ENCODE results near the gene RPS6KA2. TPM values are rescaled to one million over a fixed set of nuclear protein-coding genes. Genes with fewer than 3 reads are reported as not detected.

RPS6KA2 gene
- polyA plus RNA-seq, 1 donor = 22.5 TPM

DNA sequence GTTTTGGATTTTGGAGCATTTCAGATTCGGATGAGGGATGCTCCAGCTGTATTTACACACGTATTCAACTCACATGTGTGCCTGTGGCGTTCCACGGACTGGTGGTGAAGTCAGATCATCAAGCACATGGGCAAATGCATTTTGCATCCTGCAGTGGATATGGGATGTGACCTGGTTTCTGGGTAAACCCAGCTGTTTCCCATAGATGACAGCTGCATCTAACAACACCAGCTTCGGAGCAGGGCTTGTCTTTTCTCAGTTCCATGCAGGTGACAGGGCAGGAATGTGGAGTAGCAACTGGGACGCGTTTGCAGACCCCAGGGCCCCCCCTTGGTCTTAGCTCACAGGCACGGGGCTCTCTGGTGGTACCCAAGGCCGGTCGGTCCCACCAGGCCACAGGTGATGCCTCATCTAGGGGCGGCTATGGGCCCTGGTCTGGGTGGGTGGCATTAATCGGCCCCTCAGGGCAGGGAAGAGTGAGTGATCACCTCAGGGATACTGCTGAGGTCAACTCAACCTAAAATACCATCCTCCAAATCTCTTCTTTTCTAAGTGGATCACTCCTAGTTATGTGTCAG lies 123.8 kb downstream of the RPS6KA2 start:
- DNase-seq (ENCODE audit: low read depth) = no peak

DNA sequence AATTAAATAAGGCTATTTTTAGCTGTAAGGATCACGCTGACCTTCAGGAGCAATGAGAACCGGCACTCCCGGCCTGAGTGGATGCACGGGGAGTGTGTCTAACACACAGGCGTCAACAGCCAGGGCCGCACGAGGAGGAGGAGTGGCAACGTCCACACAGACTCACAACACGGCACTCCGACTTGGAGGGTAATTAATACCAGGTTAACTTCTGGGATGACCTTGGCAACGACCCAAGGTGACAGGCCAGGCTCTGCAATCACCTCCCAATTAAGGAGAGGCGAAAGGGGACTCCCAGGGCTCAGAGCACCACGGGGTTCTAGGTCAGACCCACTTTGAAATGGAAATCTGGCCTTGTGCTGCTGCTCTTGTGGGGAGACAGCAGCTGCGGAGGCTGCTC lies 124.6 kb downstream of the RPS6KA2 start:
- DNase-seq (ENCODE audit: low read depth) = no peak

DNA sequence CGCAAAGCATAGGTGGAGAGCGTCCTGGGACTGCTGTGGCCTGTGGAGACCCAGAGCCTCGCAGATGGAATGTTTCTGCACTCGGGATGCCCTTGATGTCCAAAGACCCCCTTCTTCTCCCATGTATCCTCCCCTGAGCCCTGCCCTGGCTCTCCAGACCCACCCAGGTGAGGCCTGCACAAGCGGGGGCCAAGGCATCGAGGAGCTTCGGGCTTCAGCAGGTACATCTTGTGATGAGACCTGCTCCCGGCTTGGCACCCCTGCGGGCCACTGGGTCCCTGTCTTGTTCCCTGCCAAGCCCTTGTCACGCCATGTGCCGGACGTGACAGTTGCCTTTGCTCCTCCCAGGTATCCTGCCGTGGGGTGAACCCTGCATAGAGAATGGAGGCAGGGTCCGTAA lies 125.8 kb downstream of the RPS6KA2 start:
- no peak for DNase-seq (ENCODE audit: low read depth)

DNA sequence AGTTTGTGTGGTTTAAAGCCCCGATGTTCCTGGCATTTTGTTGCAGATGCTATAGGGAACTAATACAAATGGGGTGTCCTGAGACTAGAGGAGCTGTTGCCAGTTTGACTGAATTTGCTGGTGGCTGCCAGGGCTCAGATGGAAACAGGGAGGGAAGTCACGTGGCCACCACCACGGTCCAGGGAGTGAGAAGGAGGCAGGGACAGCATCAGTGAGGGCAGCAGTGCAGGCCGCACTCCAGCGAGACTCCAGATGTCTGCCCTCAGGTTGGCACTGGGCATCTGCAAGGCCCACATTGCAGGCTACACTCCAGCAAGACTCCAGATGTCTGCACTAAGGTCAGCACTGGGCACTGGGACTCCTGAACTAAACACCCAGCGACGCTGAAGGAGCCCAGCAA lies 126.8 kb downstream of the RPS6KA2 start:
- DNase-seq (ENCODE audit: low read depth) = no peak

DNA sequence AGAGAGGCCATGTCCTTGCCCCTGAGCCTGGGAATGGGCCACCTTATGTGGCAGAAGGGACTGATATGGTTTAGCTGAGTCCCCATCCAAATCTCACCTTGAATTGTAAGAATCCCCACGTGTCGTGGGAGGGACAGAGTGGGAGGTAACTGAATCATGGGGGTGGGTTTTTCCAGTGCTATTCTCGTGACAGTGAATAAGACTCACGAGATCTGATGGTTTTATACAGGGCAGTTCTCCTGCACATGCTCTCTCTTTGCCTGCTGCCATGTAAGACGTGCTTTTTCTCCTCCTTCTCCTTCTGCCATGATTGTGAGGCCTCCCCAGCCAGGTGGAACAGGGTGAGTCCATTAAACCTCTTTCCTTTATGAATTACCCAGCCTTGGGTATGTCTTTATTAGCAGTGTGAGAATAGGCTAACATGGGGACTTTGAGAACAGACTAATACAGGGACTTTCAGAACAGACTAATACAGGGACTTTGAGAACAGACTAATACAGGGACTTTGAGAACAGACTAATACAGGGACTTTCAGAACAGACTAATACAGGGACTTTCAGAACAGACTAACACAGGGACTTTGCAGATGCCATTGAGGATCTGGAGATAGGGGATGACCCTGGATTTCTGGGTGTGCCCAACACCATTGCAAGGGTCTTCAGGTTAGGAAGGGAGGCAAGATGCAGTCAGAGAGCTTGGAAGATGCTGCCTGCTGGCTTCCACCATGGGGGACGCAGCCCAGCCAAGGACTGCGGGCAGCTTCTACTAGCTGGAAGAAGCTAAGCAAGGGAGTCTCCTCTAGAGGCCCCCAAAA lies 127.5 kb downstream of the RPS6KA2 start:
- DNase-seq (ENCODE audit: low read depth) = no peak

DNA sequence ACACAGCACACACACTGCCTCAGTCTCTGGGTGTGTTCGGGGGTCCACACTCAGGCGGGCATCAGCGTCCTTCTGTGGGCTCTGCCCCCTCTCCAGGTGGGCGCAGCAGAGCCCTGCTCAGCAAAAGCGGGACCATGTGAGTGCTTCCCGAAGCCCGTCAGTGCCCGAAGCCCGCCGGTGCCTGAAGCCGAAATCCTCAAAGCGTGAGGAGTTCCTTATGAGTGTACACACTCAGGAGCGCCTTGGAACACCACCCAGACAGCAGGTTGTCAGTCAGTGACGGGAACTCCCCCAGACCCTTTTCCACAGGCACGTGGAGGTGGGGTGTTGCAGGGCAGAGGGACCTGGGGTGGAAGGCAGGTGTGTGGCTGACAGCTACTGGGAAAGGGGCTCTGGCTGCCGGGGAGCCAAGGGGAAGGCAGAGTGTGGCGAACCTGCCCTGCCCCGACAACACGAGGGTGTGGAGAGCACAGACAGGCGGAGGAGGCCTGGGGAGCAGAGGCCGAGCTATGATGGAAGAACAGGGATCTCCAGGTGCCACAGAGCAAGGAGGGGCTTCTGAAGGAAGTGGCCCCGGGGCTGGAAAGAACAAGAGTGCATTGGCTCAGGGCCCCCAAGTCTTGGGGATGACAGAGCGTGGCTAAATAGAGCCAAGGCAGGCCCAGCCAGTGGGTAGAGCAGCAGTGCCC lies 128.2 kb downstream of the RPS6KA2 start:
- no peak for DNase-seq (ENCODE audit: low read depth)

DNA sequence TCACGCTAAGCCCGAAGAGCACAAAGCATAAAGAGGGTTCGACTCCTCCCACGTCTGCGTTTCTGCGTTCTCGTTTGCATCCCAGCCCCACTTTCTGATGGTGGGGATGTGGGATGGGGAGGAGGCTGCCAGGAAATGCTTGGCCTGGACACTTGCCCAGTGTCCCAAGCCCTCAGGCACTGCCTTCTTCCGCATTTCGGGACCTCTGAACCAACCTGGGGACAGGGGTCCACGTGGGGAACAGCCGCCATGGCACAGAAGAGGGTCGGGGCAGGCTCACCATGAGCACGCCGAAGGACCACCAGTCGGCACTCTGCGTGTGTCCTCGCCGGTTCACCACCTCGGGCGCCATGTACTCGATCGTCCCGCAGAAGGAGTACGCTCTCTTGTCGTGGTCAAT lies 128.8 kb downstream of the RPS6KA2 start:
- DNase-seq (ENCODE audit: low read depth) = no peak

DNA sequence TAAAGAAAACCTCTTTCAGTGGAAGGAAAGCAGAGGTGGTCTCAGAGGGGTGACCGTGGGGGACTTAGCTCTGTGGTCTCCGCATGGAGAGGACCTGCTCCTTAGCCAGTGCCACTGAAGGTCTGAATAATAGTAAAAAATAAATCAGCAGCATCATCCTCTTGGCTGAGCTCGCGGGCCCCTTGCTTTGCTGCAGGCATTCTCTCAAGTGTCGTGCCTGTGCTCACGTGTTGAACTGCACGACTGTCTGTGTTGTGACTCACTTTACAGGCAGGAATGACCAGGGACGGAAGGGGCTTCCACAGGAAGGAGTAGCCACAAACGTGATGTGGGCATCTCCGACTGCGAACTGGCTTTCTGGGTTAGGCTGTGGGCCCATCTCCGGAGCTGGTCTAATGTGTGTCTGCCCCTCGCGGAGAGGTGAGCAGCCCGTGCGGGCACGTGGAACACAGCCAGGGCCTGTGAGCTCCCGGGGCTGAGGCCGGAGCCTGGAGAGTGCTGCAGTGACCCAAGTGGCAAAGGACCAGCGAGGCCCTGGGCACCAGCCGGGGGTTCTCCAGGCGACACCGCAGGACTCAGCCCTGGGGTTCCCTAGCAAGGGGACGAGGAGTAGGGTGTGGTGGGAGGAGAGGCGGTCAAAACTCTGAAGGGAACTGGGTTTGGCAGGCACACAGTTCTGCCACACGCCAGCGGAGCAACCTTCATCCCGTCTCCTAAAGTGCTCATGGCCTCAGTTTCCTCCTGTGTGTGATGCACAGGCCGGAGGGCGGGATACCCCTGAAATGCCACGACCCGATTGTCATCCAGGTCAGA lies 129.8 kb downstream of the RPS6KA2 start:
- DNase-seq (ENCODE audit: low read depth) = no peak

DNA sequence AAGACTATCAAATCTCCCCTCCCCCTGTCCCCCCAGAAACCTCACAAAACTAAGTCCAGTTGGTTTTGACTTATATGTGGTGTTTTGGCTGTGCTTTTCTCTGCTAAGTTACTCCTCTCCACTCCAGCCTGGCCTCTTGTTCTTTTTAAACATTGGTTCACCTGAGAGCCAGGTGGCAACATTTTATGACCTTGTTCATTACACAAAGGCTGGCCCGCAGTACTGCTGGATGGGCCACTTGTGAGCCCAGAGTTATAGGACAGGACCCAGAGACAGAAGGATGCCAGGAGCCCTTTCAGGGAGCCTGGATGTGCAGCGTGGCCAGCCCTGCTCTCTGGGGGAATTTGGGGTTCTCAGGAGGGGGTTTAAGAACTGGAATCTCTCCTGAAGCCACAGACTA lies 130.6 kb downstream of the RPS6KA2 start:
- DNase-seq (ENCODE audit: low read depth) = no peak

DNA sequence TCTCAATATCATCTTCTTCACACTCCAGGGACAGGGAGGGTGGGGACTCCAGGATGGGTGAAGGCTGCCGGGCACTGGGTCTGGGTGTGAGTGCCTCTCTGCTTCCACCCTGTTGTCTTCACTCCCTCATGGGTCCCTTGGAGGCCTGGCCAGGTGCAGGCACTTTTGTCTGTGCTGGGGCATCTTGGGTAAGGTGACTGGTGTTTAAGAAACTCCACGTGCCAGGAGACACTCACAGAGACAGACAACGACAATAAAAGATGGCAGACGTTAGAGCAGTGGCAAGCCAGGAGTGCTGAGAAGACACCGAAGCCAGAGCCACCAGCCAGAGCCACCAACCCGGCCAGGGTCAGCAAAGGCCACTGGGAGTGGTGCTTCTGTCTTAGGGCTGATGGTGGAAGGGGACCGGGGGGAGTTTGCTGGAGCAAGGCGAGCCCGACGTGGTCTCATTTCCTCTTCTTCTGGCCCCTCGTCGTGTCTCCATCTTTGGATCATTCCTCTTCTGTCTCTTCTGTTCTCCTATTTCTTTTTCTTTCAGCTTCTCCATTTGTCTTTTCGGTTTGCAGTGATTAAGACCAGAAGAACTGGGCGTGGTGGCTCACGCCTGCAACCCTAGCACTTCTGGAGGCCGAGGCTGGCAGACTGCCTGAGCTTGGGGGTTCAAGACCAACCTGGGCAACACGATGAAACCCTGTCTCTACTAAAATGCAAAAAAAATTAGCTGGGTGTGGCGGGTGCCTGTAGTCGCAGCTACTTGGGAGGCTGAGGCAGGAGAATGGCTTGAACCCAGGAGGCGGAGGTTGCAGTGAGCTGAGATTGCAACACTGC lies 131.3 kb downstream of the RPS6KA2 start:
- no peak for DNase-seq (ENCODE audit: low read depth)

DNA sequence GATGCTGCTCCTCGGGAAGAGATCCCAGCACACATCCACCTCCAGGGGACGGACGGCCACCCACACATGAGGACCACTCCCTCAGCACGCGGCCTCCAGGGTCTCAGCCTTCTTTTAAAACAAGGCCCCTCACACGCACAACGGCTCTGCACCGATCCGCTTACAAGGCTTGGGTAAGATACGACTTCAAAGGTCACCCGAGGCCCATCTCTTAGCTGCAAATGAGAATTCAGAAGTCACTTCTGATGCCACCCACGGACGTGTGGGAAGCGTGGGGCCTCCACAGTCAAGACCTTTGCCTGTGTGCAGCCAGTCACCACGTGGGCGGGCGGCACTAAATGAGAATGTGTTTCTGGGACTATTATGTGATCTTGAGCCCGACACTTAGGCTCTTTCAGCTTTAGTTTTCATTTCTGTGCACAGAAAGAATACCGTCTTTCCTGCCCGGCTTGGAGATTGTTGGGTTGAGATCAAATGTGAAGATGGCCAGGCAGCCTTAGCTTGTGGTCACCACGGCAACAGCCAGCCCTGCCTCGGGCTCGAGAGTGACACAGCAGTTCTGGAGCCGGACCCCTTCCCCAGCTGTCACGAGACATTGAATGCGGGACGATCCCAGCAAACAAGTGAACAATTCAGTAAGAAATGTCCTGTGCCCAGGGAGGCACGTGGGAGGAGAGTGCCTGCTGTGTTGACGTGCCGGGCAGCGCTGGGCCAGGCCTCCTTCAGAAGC lies 132.1 kb downstream of the RPS6KA2 start:
- DNase-seq (ENCODE audit: low read depth) = no peak

DNA sequence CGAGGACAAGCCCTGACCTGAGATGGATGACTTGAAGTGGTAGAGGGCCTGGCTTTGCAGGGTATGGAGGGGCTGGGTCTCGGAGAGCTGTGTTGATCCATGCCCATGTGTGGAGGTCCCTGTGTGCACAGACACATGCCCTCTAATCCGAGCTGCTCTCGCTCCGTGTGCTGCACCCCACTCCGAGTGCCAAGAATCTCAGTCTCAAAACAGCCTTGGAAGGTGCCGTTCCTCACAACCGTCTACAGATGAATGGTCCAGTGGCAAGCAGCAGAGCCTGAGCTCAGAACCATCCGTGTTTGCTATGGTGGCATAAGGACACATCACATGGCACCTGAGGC lies 133.0 kb downstream of the RPS6KA2 start:
- DNase-seq (ENCODE audit: low read depth) = no peak

DNA sequence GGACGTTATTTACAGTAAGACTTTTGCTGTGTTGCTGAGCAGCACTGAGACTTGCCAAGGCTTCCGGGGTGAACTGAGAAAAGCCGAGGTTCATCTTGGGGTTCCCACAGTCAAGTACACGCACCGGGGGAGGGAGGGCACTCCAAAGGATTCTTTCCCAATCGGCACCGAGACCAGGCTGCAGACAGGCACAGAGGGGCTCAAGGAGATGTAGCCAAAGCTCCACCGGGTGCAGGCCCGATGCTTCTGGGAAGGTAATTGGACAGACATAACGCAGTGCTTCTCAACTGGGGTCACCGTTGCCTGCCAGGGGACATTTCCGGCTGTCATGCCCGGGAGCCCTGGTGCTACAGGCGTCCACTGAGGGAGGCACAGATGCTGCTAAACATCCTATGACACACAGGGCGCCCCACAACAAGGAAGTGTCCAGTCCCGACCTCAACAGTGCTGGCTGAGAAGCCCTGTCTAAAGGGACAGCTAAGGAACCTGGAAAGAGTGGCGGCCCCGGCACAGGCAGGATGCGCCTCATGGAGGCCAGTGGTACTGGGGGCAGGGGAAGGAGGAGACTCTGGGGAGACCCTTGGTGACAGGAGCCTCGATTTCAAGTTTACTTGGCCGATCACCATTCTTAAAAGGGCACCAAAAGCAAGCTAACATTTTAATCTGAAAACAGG lies 133.5 kb downstream of the RPS6KA2 start:
- no peak for DNase-seq (ENCODE audit: low read depth)

DNA sequence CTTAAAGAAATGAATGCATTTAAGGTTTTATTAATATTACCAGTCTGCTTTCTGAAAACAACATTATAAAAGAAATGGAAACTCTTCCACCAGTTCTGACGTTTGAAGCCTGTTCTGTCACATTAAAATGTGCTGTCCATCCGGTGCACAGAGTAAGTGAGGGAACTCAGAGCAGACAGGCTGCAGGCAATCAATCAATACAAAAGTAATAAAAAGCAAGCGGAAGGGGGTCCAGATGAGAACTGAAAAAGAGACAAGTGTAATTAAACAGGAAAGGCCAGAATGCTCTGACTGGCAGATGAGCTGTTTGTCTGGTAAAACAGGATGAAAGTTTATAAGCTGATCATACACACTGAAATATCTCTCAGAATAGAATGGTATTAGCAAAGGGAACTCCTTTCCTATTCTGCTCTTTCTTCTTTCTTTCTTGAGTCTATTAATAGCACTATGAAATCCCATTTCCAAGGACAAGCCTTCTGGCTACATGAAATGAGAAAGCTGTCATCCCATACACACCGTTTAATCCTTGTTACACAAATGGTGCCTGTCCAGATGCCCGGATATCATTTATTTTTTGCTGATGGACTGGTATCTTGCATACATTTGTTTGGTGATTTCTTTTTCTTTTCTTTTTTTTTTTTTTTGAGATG lies 134.8 kb downstream of the RPS6KA2 start:
- DNase-seq (ENCODE audit: low read depth) = no peak

DNA sequence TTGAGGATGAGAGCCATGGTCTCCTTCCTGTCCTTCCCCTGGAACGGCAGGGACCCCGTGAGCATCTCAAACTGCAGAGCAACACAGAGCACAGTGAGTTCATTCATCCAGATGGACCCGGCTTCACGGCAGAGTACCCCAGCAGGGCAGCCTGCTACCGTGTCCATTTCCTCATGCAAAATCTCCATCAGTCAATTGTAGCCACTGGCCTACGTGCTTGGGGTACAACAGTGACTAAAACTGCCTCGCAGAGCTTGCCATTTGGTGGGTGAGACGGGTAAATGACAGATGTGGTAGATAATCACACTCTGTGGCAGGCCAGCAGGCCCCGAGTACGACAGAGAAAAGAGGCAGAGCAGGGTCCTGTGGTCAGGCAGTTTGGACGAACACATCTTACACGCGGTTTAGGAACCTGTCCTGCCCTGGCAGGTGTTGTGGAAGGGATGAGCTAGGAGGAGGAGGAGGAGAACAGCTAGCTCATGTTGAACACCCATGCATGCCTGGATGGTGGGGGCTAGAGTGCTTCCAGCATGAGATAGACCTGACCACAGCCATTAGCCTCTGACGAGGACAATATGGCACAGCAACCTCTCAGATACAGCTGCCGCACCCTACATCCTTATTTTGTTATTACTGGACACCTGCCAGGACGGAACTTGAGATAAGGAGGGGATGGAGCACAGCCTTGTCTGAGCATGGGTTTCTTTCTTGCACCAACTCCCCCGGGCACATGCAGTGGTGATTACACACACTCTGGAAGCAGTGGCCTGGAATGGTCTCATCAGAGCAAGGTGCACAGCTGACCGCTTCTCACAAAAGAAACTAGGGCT lies 136.2 kb downstream of the RPS6KA2 start:
- no peak for DNase-seq (ENCODE audit: low read depth)

DNA sequence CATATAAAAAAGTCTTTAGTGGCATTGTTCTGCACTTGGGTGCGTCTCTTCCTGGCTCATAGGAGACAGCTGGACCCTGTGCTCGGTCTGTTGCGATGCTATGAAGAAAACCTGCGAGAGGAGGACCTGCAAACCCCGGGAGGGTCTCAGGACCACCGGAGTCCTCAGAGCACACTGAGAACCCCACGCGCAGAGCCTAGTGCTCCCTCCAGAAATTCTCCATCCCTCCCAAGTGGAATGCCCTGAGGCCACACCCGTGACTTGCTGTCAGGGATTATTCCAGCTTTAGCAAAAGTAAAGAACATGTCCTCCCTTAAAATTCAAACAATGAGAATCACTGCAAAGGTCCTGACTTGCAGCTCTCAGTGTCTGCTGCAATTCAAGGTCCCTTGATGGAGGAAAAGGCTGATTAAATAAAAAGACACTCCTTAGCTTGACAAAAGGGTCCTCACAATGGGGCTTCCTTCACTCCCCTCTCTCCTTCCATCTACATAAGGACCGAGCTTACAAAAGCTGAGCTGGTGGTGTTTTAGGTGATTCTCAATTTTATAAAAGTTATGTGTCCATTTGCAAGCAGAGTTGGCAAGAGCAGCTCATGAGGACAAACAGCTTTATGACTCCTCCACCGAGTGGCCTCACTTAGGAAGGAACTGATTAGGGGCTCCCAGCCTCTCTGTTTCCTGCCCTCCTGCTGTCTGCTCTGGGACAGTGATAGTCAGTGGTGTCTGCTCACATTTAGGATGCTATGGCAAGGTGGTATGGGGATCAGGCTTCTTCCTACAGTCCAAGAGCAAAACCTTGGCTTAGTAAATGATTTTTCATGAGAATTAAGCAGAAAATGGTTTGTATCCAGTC lies 137.5 kb downstream of the RPS6KA2 start:
- no peak for DNase-seq (ENCODE audit: low read depth)

DNA sequence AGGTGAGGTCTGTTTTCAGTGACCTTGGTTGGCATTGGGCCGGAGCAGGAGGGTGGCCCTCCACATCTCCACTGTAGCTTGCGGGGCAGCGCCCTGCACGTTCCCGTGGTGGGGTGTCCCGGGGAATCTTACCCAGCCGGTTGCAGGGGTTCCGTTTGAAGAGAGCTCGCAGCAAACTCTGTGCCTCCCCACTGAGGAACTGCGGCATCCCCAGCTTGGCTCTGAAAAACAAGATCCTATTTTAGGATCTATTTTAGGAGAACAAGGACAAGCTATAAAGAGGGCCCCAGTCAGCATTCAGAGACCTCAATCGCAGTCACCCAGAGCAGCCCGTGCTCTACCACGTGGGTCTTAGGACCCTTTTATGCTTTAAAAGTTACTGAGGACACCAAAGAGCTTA lies 138.3 kb downstream of the RPS6KA2 start:
- no peak for DNase-seq (ENCODE audit: low read depth)

All from forelimb muscle (tissue), 1 donor.